ENCODE measurements around the gene MXRA5. TPM values are rescaled to one million over a fixed set of nuclear protein-coding genes. Genes with fewer than 3 reads are reported as not detected.

The MXRA5 gene
- total and polyA plus RNA-seq, 2 of the 8 experiments (the other 6 are each of a cell fraction or from before 2014, with no cell fraction given) = 0.56 to 1.7 TPM

DNA sequence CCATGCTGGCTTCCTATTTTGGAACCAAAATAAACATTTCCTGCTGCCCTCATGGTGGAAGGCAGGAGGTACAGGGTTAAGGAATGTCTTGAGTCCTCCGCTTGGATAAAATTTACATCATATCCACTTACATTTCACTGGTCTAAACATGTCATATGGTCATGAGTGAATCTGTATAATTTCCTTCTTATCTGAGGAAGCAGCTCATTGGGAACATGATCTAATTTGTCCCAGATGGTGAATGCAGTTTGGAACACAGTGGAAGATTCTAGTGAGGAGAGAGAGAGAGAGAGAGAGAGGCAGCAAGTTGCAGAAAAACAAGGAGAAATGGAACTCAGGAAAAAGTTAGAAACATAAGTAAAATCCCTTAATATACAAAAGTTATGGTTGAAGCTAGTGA lies 46.8 kb downstream of the MXRA5 start:
- Histone ChIP-seq H3K56ac (replicated peaks; ENCODE audit: insufficient read length, low read depth, low read length) (no peak overlapping the region), H3K4me2 (ENCODE audit: insufficient read depth in 1 of 2, low read depth in 2 of 2, low read length in 2 of 2) (no peak overlapping the region), H3K4ac (replicated peaks; ENCODE audit: insufficient read length, low read depth, low read length) (no peak overlapping the region), H3K79me2 (ENCODE audit: control insufficient read depth in 1 of 2, insufficient read depth in 2 of 2, low read length in 2 of 2) (no peaks in the 10 kb centered on the region), H3K18ac (ENCODE audit: extremely low read depth, low read length) (no peak overlapping the region), H3K4me3 (ENCODE audit: extremely low read depth in 1 of 4, insufficient read depth in 2 of 4, low read depth in 3 of 4, low read length in 4 of 4) (no peak overlapping the region), H4K91ac (replicated peaks; ENCODE audit: insufficient read length, low read length) (no peak overlapping the region), H3K9me3 (ENCODE audit: insufficient read depth in 2 of 2, low read depth in 1 of 2, low read length in 1 of 2) (no peaks in the 10 kb centered on the region), H4K8ac (ENCODE audit: extremely low read depth, insufficient read depth, low read length) (no peak overlapping the region), H3K36me3 (ENCODE audit: control insufficient read depth in 2 of 4, insufficient read depth in 4 of 4, low read length in 3 of 4) (no peaks in the 10 kb centered on the region), H3K79me1 (ENCODE audit: low read depth, low read length) (no peaks in the 10 kb centered on the region), H3K4me1 (replicated peaks in 1 of 4; ENCODE audit: control insufficient read depth in 3 of 4, insufficient read depth in 4 of 4, low read length in 3 of 4) (no peaks in the 10 kb centered on the region), H3K27ac (ENCODE audit: low read depth, low read length) (no peak overlapping the region), H3K9ac (replicated peaks in 1 of 4; ENCODE audit: extremely low read depth in 1 of 4, low read depth in 3 of 4, low read length in 3 of 4) (no peak overlapping the region), H2BK5ac (ENCODE audit: low read depth, low read length) (no peak overlapping the region), H2BK120ac (replicated peaks; ENCODE audit: low read depth, low read length) (no peak overlapping the region), H3K23ac (ENCODE audit: insufficient read length) (no peak overlapping the region), H4K5ac (ENCODE audit: insufficient read length, low read depth, low read length) (no peak overlapping the region), H2BK20ac (ENCODE audit: low read length) (no peak overlapping the region), H3K23me2 (ENCODE audit: low read depth, low read length) (peaks cover 2% of the 10 kb centered on the region; the same call in 1 of the 2 replicates), H3K27me3 (replicated peaks in 1 of 4; ENCODE audit: control insufficient read depth in 3 of 4, extremely low read depth in 1 of 4, insufficient read depth in 3 of 4, low read length in 3 of 4) (no peaks in the 10 kb centered on the region), H2AFZ (ENCODE audit: low read length) (no peak overlapping the region), H2BK15ac (ENCODE audit: low read length) (no peak overlapping the region), H4K20me1 (replicated peaks in 1 of 2; ENCODE audit: control insufficient read depth in 1 of 2, insufficient read depth in 2 of 2, low read length in 2 of 2) (no peaks in the 10 kb centered on the region), H2BK12ac (ENCODE audit: low read depth, low read length) (no peak overlapping the region), H3K14ac (ENCODE audit: insufficient read length) (no peak overlapping the region), H2AK5ac (ENCODE audit: low read depth, low read length) (no peak overlapping the region)
- WGBS, 2 experiments (ENCODE audit: extremely low coverage in 1 of 2, insufficient coverage in 1 of 2, insufficient read length in 1 of 2, insufficient replicate concordance in 2 of 2, low coverage in 1 of 2, low lambda C conversion rate in 2 of 2, missing lambda C conversion rate in 1 of 2) = 100% methylated on average over 1 of the region's 1 CpG; no CpG with 5 or more reads in 1 of the 2 experiments
- DNase-seq (ENCODE audit: low read depth in 1 of 2, low spot score in 2 of 2) (no peak), FAIRE-seq (no peak)
- no peak for TF ChIP-seq TAF1 (IDR thresholded peaks at IDR 0.05; ENCODE audit: low read depth, low read length)
- TF ChIP-seq, protein P1, sequence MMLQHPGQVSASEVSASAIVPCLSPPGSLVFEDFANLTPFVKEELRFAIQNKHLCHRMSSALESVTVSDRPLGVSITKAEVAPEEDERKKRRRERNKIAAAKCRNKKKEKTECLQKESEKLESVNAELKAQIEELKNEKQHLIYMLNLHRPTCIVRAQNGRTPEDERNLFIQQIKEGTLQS (IDR thresholded peaks at IDR 0.05; ENCODE audit: insufficient read depth, low read depth, low read length) = no peak
- CTCF ChIA-PET (ENCODE audit: partially characterized antibody) = no interaction called here
- POLR2A ChIA-PET (ENCODE audit: partially characterized antibody) = no interaction called here
